HCT116 (cell line): ENCODE measurements around the gene SLC1A4. TPM values are rescaled to one million over a fixed set of nuclear protein-coding genes. Genes with fewer than 3 reads are reported as not detected.

Experiments
- ATAC-seq: fragments of 200-7000 bp; cut with Tn5 transposase; 2 replicates; pipeline ENCODE4 v1.9.1; 2020; ENCODE audit warnings: mild to moderate bottlenecking, moderate library complexity
- BruUV-seq: library from RNA; stranded (reverse); fragments of 400-500 nt; replicated peaks from 2 replicates; lab custom pipeline; 2021; lab: Mats Ljungman, UMichigan
- CTCF ChIA-PET: fragments of 300-600 bp; sonication (Branson Sonifier 250); formaldehyde crosslinking; loops from one replicate; lab custom pipeline; 2021; ENCODE audit warnings: antibody characterized with exemption; lab: Charles Lee
- POLR2A ChIA-PET: fragments of 300-600, 350-600 bp; sonication (Branson Sonifier 250); formaldehyde crosslinking; loops from one replicate; lab custom pipeline; 2021; ENCODE audit warnings: antibody characterized with exemption; lab: Charles Lee
- RAD21 ChIA-PET, 2 experiments: fragments of 300-600 bp; sonication (Branson Sonifier 250); formaldehyde crosslinking; loops; one replicate each; lab custom pipeline; 2023; ENCODE audit warnings: low total read pairs in 2 of 2; ENCODE audit not compliant: uncharacterized antibody in 2 of 2, unreplicated experiment in 2 of 2, low non-redundant PET in 1 of 2; lab: Charles Lee
- DNase-seq: peaks from one replicate; pipeline ENCODE4 v3.0.0-alpha.2; 2010; ENCODE audit warnings: low read depth, low spot score
- H2AFZ ChIP-seq: fragments of 200-600 bp; shearing (Covaris generic), sonication (generic); 2 replicates; pipeline ENCODE4 v1.6.1; 2017; ENCODE audit warnings: low read depth, mixed run types, mixed read lengths, antibody characterized with exemption, low read length; ENCODE audit not compliant: poor library complexity, severe bottlenecking
- H3K27ac ChIP-seq: 2 replicates; pipeline ENCODE4 v1.5.1; 2012; ENCODE audit warnings: low read depth, low read length
- H3K27me3 ChIP-seq: fragments of 200-600 bp; sonication (generic); 2 replicates; pipeline ENCODE4 v1.6.1; 2016; ENCODE audit warnings: mixed run types, low read length, mixed read lengths; ENCODE audit not compliant: insufficient read depth
- H3K36me3 ChIP-seq, 2 experiments: fragments of 200-500 bp in 1 of 2; fragments of 200-600 bp in 1 of 2; sonication (Bioruptor generic) in 1 of 2; sonication (generic) in 1 of 2; 2 replicates each; pipeline versions ENCODE4 v1.5.1 to v1.6.1; 2014 to 2016; ENCODE audit warnings: low read length in 2 of 2, inconsistent platforms in 1 of 2, mixed read lengths in 1 of 2, mixed run types in 1 of 2; ENCODE audit not compliant: insufficient read depth in 2 of 2, control insufficient read depth in 1 of 2
- H3K4me1 ChIP-seq, 2 experiments: fragments of 200-600 bp in 1 of 2; sonication (generic) in 1 of 2; 2 replicates each; pipeline versions ENCODE4 v1.5.1 to v1.6.1; 2012 to 2017; ENCODE audit warnings: low read length in 2 of 2, inconsistent platforms in 1 of 2, mild to moderate bottlenecking in 1 of 2, mixed read lengths in 1 of 2, mixed run types in 1 of 2, moderate library complexity in 1 of 2; ENCODE audit not compliant: insufficient read depth in 2 of 2, control insufficient read depth in 1 of 2
- H3K4me2 ChIP-seq: fragments of 200-600 bp; sonication (generic); 2 replicates; pipeline ENCODE4 v1.6.1; 2017; ENCODE audit warnings: mixed run types, low read length, mixed read lengths
- H3K4me3 ChIP-seq, 2 experiments: fragments of 200-600 bp in 1 of 2; sonication (generic) in 1 of 2; replicated peaks in 1 of 2; 2 replicates each; pipeline ENCODE4 v1.5.1; 2011 to 2016; ENCODE audit warnings: low read length in 2 of 2, control low read depth in 1 of 2, low read depth in 1 of 2, mild to moderate bottlenecking in 1 of 2, mixed read lengths in 1 of 2, mixed run types in 1 of 2
- H3K79me2 ChIP-seq: fragments of 200-600 bp; sonication (generic); 2 replicates; pipeline ENCODE4 v1.6.1; 2017; ENCODE audit warnings: mild to moderate bottlenecking, mixed run types, low read length, moderate library complexity, mixed read lengths; ENCODE audit not compliant: insufficient read depth
- H3K9ac ChIP-seq: fragments of 200-600 bp; sonication (generic); 2 replicates; pipeline ENCODE4 v1.6.1; 2016; ENCODE audit warnings: low read length, mixed read lengths
- H3K9me2 ChIP-seq: fragments of 200-600 bp; sonication (generic), shearing (Covaris generic); 2 replicates; pipeline ENCODE4 v1.6.1; 2017; ENCODE audit warnings: mixed run types, mild to moderate bottlenecking, moderate library complexity; ENCODE audit not compliant: insufficient read depth
- H3K9me3 ChIP-seq, 2 experiments: fragments of 200-500 bp in 1 of 2; fragments of 200-600 bp in 1 of 2; sonication (Bioruptor generic) in 1 of 2; sonication (generic) in 1 of 2; 2 replicates each; pipeline ENCODE4 v1.6.1; 2014 to 2017; ENCODE audit warnings: low read length in 2 of 2, mixed read lengths in 2 of 2, inconsistent platforms in 1 of 2, low read depth in 1 of 2, mild to moderate bottlenecking in 1 of 2, mixed run types in 1 of 2, moderate library complexity in 1 of 2; ENCODE audit not compliant: control insufficient read depth in 1 of 2, insufficient read depth in 1 of 2
- H4K20me1 ChIP-seq: fragments of 200-600 bp; sonication (generic), shearing (Covaris generic); 2 replicates; pipeline ENCODE4 v1.6.1; 2017; ENCODE audit warnings: mixed run types, mild to moderate bottlenecking, moderate library complexity; ENCODE audit not compliant: insufficient read depth
- EZH2phosphoT487 ChIP-seq: fragments of 200-600 bp; IDR thresholded peaks from 2 replicates; pipeline ENCODE4 v1.6.1; 2018; ENCODE audit warnings: antibody characterized with exemption, borderline replicate concordance
- FOSL1 ChIP-seq: IDR thresholded peaks from 2 replicates; pipeline ENCODE4 v1.6.1; 2012; ENCODE audit warnings: low read depth
- MAX ChIP-seq: IDR thresholded peaks from 2 replicates; pipeline ENCODE4 v1.6.1; 2012
- intact Hi-C: fragments of 100-400 bp; cut with micrococcal nuclease; formaldehyde crosslinking; loops from 2 replicates; pipeline ENCODE4 v1.10.0; 2022
- total RNA-seq: library from RNA; stranded (reverse); gene quantifications from one replicate; pipeline ENCODE4 v1.2.1, GENCODE V29; 2021; ENCODE audit not compliant: unreplicated experiment

SLC1A4 gene
- total RNA-seq, 1 experiment from 2014 or later, result 9.2 TPM

GRCh38 chr2:64979744-64980143 lies 9.5 kb upstream of the SLC1A4 start:
- CTCF ChIA-PET, result interaction anchor here (1.1 kb wide), 1 partner anchor 61 kb away, joined by 3 read pairs; no protein-coding TSS in a partner anchor
- Histone ChIP-seq H3K27me3 (no peaks in the 10 kb centered on the region), H3K36me3 (no peaks in the 10 kb centered on the region), H3K4me3 (no peak overlapping the region), H3K4me2 (no peak overlapping the region), H2AFZ (no peak overlapping the region), H4K20me1 (no peaks in the 10 kb centered on the region), H3K9me3 (no peaks in the 10 kb centered on the region), H3K79me2 (no peaks in the 10 kb centered on the region), H3K27ac (no peak overlapping the region), H3K4me1 (peaks cover 10 to 20% of the 10 kb centered on the region in 2 experiments), H3K9ac (no peak overlapping the region), H3K9me2 (no peaks in the 10 kb centered on the region)
- no TSS peak for BruUV-seq
- DNase-seq (no peak), ATAC-seq (no peak)
- no peak for TF ChIP-seq EZH2phosphoT487
- POLR2A ChIA-PET, result no interaction called here
- RAD21 ChIA-PET, result no interaction called here
- intact Hi-C loops, result no loop called here

GRCh38 chr2:64980183-64980582 lies 9.0 kb upstream of the SLC1A4 start:
- Histone ChIP-seq H4K20me1 (no peaks in the 10 kb centered on the region), H2AFZ (no peak overlapping the region), H3K36me3 (no peaks in the 10 kb centered on the region), H3K9me2 (no peaks in the 10 kb centered on the region), H3K4me3 (no peak overlapping the region), H3K27ac (no peak overlapping the region), H3K4me2 (no peak overlapping the region), H3K79me2 (no peaks in the 10 kb centered on the region), H3K4me1 (peaks cover 5 to 16% of the 10 kb centered on the region in 2 experiments), H3K27me3 (no peaks in the 10 kb centered on the region), H3K9me3 (no peaks in the 10 kb centered on the region), H3K9ac (no peak overlapping the region)
- ATAC-seq, result no peak
- CTCF ChIA-PET, result interaction anchor here (1.1 kb wide), 1 partner anchor 60 kb away, joined by 3 read pairs; no protein-coding TSS in a partner anchor
- intact Hi-C loops, result no loop called here
- RAD21 ChIA-PET, result no interaction called here
- DNase-seq, result no peak
- POLR2A ChIA-PET, result no interaction called here
- TF ChIP-seq MAX (no peak), FOSL1 (no peak)
- BruUV-seq, result no TSS peak
